Measurements from ENCODE around the gene HSP90B1. TPM values are rescaled to one million over a fixed set of nuclear protein-coding genes. Genes with fewer than 3 reads are reported as not detected.
A peak's percentile ranks its signal among the peaks of the same experiment; 100 is the strongest.

The HSP90B1 gene
- total RNA-seq: 346 and 368 TPM in 2 replicates

DNA sequence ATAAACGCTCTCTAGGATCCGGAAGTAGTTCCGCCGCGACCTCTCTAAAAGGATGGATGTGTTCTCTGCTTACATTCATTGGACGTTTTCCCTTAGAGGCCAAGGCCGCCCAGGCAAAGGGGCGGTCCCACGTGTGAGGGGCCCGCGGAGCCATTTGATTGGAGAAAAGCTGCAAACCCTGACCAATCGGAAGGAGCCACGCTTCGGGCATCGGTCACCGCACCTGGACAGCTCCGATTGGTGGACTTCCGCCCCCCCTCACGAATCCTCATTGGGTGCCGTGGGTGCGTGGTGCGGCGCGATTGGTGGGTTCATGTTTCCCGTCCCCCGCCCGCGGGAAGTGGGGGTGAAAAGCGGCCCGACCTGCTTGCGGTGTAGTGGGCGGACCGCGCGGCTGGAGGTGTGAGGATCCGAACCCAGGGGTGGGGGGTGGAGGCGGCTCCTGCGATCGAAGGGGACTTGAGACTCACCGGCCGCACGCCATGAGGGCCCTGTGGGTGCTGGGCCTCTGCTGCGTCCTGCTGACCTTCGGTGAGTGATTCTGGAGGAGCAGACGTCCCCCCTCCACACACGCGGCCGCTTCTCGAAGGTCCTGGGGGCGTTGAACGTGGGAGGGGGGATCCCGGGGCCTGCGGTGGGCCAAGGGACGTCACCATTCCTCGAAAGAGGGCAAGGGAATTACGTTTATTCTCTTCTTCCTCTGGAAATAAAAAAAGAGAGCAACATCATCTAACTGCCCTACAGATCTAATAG is at the start of gene HSP90B1:
Gene HSP90B1, plus strand, starts transcription at position 377 of the 753 bp plus-strand sequence. Its CDS starts 106 bp downstream, at position 483.
- no peaks in the 10 kb centered on the region for H3K9me3 Mint-ChIP-seq
- H3K4me3 Mint-ChIP-seq: peak within 1 kb of the TSS; percentile 89
- DNase-seq: peak; percentile 95
- POLR2A ChIA-PET: interaction anchor here (0.7 to 4.0 kb wide), 28 partner anchors 8 to 1810 kb away, joined by 3 to 151 read pairs (median 8); partner anchors contain the start of genes HCFC2, NFYB, NT5DC3 and NUP37
- H3K27me3 Mint-ChIP-seq: no peaks in the 10 kb centered on the region
- TF ChIP-seq, protein P1, sequence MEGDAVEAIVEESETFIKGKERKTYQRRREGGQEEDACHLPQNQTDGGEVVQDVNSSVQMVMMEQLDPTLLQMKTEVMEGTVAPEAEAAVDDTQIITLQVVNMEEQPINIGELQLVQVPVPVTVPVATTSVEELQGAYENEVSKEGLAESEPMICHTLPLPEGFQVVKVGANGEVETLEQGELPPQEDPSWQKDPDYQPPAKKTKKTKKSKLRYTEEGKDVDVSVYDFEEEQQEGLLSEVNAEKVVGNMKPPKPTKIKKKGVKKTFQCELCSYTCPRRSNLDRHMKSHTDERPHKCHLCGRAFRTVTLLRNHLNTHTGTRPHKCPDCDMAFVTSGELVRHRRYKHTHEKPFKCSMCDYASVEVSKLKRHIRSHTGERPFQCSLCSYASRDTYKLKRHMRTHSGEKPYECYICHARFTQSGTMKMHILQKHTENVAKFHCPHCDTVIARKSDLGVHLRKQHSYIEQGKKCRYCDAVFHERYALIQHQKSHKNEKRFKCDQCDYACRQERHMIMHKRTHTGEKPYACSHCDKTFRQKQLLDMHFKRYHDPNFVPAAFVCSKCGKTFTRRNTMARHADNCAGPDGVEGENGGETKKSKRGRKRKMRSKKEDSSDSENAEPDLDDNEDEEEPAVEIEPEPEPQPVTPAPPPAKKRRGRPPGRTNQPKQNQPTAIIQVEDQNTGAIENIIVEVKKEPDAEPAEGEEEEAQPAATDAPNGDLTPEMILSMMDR (IDR thresholded peaks at IDR 0.05): no peak
- peaks cover 68% of the 10 kb centered on the region for H3K4me1 Mint-ChIP-seq
- H3K36me3 Mint-ChIP-seq (ENCODE audit: low read depth): peaks cover 56% of the 10 kb centered on the region
- ATAC-seq (ENCODE audit: low read depth): peak; percentile 69
- CTCF ChIA-PET: interaction anchor here (0.9 to 1.1 kb wide), 2 partner anchors 9 to 27 kb away, joined by 3 read pairs; a partner anchor contains a TSS
- H3K27ac Mint-ChIP-seq: peak within 1 kb of the TSS; percentile 97
- intact Hi-C loops (cut with micrococcal nuclease): loop anchor here (1.0 to 2.0 kb wide), 8 partner anchors 27 to 1178 kb away; partner anchors contain the start of genes HCFC2, NT5DC3 and TDG

DNA sequence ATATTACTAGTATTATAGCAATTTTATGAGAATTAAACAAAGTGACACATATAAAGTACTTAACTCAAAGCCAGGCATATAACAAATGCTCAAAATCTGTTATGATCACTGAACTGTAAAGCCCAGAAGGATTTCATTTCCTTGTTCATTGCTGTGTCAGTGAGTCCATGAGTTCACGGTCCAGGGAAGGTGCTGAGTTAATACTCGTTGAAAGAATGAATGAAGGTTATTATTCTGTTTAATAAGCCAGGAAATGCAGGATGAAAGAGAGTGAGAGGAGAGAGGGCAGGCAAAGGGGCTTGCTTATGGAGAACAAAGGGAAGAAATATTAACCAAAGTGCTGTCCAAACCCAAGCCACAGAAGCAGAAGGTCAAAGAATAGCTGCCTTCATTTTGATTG is 48.9 kb upstream of the HSP90B1 start:
- intact Hi-C loops (cut with micrococcal nuclease): no loop called here
- DNase-seq: no peak
- ATAC-seq (ENCODE audit: low read depth): peak; percentile 67
- no peaks in the 10 kb centered on the region for H3K27me3 Mint-ChIP-seq
- H3K4me3 Mint-ChIP-seq: no peak overlapping the region
- CTCF ChIA-PET: interaction anchor here (3.6 kb wide), 1 partner anchor 227 kb away, joined by 41 read pairs; no protein-coding TSS in a partner anchor
- peaks cover 27% of the 10 kb centered on the region for H3K4me1 Mint-ChIP-seq
- H3K9me3 Mint-ChIP-seq: no peaks in the 10 kb centered on the region
- no peak overlapping the region for H3K27ac Mint-ChIP-seq
- H3K36me3 Mint-ChIP-seq (ENCODE audit: low read depth): no peaks in the 10 kb centered on the region
- TF ChIP-seq, protein P1 (IDR thresholded peaks at IDR 0.05): no peak
- POLR2A ChIA-PET: interaction anchor here (1.5 to 7.0 kb wide), 2 partner anchors 43 to 48 kb away, joined by 8 to 42 read pairs; partner anchors contain the start of gene HSP90B1

DNA sequence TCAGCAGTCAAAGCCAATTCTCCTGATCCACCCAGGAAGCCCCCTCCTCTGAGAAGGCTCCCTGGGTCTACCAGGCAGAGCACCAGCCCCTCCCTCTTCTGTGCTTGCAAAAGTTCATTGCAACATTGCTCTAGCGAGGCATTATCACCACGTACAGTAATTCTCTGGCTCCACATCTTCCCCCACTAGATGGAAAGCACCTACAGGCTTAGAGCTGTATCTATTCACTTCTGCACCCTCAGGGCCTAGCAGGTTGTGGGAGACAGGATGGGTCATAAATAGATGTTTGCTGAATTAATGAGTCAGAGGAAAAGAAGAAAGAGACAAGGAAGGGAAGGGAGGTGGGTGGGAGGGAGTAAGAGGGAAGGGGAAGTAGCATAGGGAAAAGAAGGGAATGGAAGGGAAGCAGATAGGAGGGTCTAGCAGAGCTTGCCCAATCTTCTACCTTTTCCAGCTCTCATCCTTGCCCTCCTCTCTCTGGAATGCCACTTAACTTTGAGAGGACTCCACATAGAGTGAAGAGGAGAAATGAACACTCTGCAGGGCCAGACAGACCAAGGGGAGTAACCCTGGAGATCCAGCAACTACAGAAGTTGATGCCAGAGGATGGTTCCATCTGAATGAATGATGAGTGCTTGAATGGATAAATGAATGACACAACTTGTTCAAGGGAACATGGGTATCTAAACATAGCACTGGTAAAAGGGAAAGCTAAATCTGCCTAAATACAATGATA is 47.2 kb upstream of the HSP90B1 start:
- TF ChIP-seq, protein P1 (IDR thresholded peaks at IDR 0.05): no peak
- Mint-ChIP-seq H3K4me1 (peaks cover 18% of the 10 kb centered on the region), H3K27ac (no peak overlapping the region), H3K27me3 (no peaks in the 10 kb centered on the region), H3K36me3 (ENCODE audit: low read depth) (no peaks in the 10 kb centered on the region), H3K9me3 (no peaks in the 10 kb centered on the region), H3K4me3 (no peak overlapping the region)
- ChIA-PET CTCF (interaction anchor here (1.2 to 3.6 kb wide), 2 partner anchors 45 to 225 kb away, joined by 4 to 41 read pairs; no protein-coding TSS in a partner anchor), POLR2A (interaction anchor here (7.0 kb wide), 1 partner anchor 46 kb away, joined by 42 read pairs; the partner anchor contains the start of gene HSP90B1)
- no peak for ATAC-seq (ENCODE audit: low read depth)
- intact Hi-C loops (cut with micrococcal nuclease): no loop called here
- no peak for DNase-seq

DNA sequence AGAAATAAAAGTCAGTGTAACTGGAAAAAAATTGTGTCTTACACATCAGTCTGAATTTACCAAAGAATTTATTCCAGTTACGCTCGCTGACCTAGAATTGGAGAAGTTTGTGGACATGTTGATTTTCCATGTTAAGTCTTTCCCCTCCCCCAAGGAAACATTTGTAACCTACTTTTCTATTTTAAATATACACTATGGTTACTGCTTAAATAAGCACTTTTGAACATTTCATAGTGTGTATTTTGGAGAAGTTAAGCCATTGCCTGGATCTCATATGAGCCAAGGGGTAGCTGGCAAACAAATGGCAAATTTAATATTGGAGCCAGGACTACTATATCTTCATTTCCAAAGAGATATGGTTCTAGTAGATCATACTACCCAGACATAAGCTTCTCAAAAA is 46.3 kb upstream of the HSP90B1 start:
- ChIA-PET CTCF (interaction anchor here (0.8 to 3.6 kb wide), 6 partner anchors 40 to 227 kb away, joined by 3 to 41 read pairs (median 4); partner anchors contain the start of gene TDG), POLR2A (interaction anchor here (0.9 to 1.4 kb wide), 4 partner anchors 43 to 83 kb away, joined by 3 to 15 read pairs (median 3); partner anchors contain the start of genes HSP90B1 and TDG)
- no peak for DNase-seq
- Mint-ChIP-seq H3K27me3 (no peaks in the 10 kb centered on the region), H3K4me1 (peaks cover 17% of the 10 kb centered on the region), H3K4me3 (no peak overlapping the region), H3K36me3 (ENCODE audit: low read depth) (no peaks in the 10 kb centered on the region), H3K27ac (no peak overlapping the region), H3K9me3 (no peaks in the 10 kb centered on the region)
- intact Hi-C loops (cut with micrococcal nuclease): loop anchor here (1.0 kb wide), 3 partner anchors 46 to 225 kb away; partner anchors contain the start of gene HSP90B1
- TF ChIP-seq, protein P1 (IDR thresholded peaks at IDR 0.05): no peak
- no peak for ATAC-seq (ENCODE audit: low read depth)
